Spinal cord (tissue), 10 donors: ENCODE measurements around the gene CELSR1. TPM values are rescaled to one million over a fixed set of nuclear protein-coding genes. Genes with fewer than 3 reads are reported as not detected.

Source experiments
- DNase-seq, 6 donors: peaks; one replicate each; pipeline versions ENCODE4 v3.0.0 to v3.0.0-alpha.2; 2013 to 2015; ENCODE audit warnings: low spot score in 6 of 6, low read depth in 4 of 6
- H3K27ac ChIP-seq: one replicate; pipeline ENCODE4 v1.5.1; 2013; ENCODE audit warnings: low read depth, low read length, control low read depth
- H3K27me3 ChIP-seq: one replicate; pipeline ENCODE4 v1.6.1; 2013; ENCODE audit warnings: low read length; ENCODE audit not compliant: control insufficient read depth, insufficient read depth
- H3K36me3 ChIP-seq: one replicate; pipeline ENCODE4 v1.6.1; 2013; ENCODE audit warnings: low read length; ENCODE audit not compliant: control insufficient read depth, insufficient read depth
- H3K4me1 ChIP-seq: one replicate; pipeline ENCODE4 v1.6.1; 2013; ENCODE audit warnings: low read length; ENCODE audit not compliant: control insufficient read depth, insufficient read depth
- H3K4me3 ChIP-seq: one replicate; pipeline ENCODE4 v1.5.1; 2013; ENCODE audit warnings: low read depth, low read length, control low read depth
- H3K9me3 ChIP-seq: one replicate; pipeline ENCODE4 v1.6.1; 2013; ENCODE audit warnings: low read length; ENCODE audit not compliant: control insufficient read depth, insufficient read depth
- WGBS: methylation state at CpG from one replicate; pipeline ENCODE4 v1.1.5; 2013; ENCODE audit warnings: missing lambda C conversion rate; ENCODE audit not compliant: insufficient coverage; 5-methylcytosine and 5-hydroxymethylcytosine counted together
- polyA plus RNA-seq, 2 donors: library from polyadenylated mRNA; unstranded; fragments of 120-200 nt; gene quantifications; one replicate each; pipeline ENCODE4 v1.2.1, GENCODE V29; 2013; ENCODE audit not compliant: insufficient read length in 2 of 2
- total RNA-seq, 2 donors: library from RNA; depleted of rRNA in 1 of 2; stranded (reverse); fragments of 120-200 nt in 1 of 2; fragments of >200 nt in 1 of 2; gene quantifications; one replicate each; pipeline versions ENCODE4 v1.2.3 to v1.2.4, GENCODE V29; 2013 to 2014
- donor health status: healthy.

Gene CELSR1
- total and polyA plus RNA-seq, 4 donors = 2.9 to 8.2 (median 6.6) TPM

- peaks cover 23% of the 10 kb centered on the region for H3K4me1 ChIP-seq
- H3K4me3 ChIP-seq = no peak overlapping the region
- no peaks in the 10 kb centered on the region for H3K27me3 ChIP-seq
- no peak overlapping the region for H3K27ac ChIP-seq
- H3K36me3 ChIP-seq = peaks cover 10% of the 10 kb centered on the region
- 35% methylated on average over 9 of the region's 11 CpGs for WGBS
- H3K9me3 ChIP-seq = no peaks in the 10 kb centered on the region
- peak in 2 of 6 donors; percentile 65 to 74 for DNase-seq
These were observed 118.6 kb downstream of the CELSR1 start for GRCh38 chr22:46418827-46419226.

GRCh38 chr22:46417769-46418168 lies 119.7 kb downstream of the CELSR1 start:
- 80% methylated on average over 5 of the region's 7 CpGs for WGBS
- H3K4me3 ChIP-seq = no peak overlapping the region
- no peak overlapping the region for H3K27ac ChIP-seq
- H3K36me3 ChIP-seq = peaks cover 7% of the 10 kb centered on the region
- no peaks in the 10 kb centered on the region for H3K27me3 ChIP-seq
- DNase-seq = no peak
- no peaks in the 10 kb centered on the region for H3K9me3 ChIP-seq
- H3K4me1 ChIP-seq = peaks cover 23% of the 10 kb centered on the region

GRCh38 chr22:46416891-46417580 lies 120.4 kb downstream of the CELSR1 start:
- Histone ChIP-seq H3K27ac (no peak overlapping the region), H3K4me3 (no peak overlapping the region), H3K4me1 (peaks cover 23% of the 10 kb centered on the region), H3K27me3 (no peaks in the 10 kb centered on the region), H3K9me3 (no peaks in the 10 kb centered on the region), H3K36me3 (peaks cover 10% of the 10 kb centered on the region)
- 73% methylated on average over 17 of the region's 24 CpGs for WGBS
- no peak for DNase-seq

- Histone ChIP-seq H3K36me3 (peaks cover 10% of the 10 kb centered on the region), H3K27me3 (no peaks in the 10 kb centered on the region), H3K27ac (no peak overlapping the region), H3K4me3 (no peak overlapping the region), H3K9me3 (no peaks in the 10 kb centered on the region), H3K4me1 (peaks cover 23% of the 10 kb centered on the region)
- WGBS = 75% methylated on average over 9 of the region's 14 CpGs
- DNase-seq = peak in 2 of 6 donors; percentile 27 to 41
These were observed 120.9 kb downstream of the CELSR1 start for GRCh38 chr22:46416520-46416871.

- Histone ChIP-seq H3K36me3 (peaks cover 15% of the 10 kb centered on the region), H3K27ac (no peak overlapping the region), H3K4me1 (peaks cover 23% of the 10 kb centered on the region), H3K27me3 (no peaks in the 10 kb centered on the region), H3K9me3 (no peaks in the 10 kb centered on the region), H3K4me3 (no peak overlapping the region)
- 38% methylated on average over 25 of the region's 30 CpGs for WGBS
- peak in 2 of 6 donors; percentile 52 to 79 for DNase-seq
These were observed 121.5 kb downstream of the CELSR1 start for GRCh38 chr22:46415776-46416519.

GRCh38 chr22:46414704-46415103 lies 122.7 kb downstream of the CELSR1 start:
- Histone ChIP-seq H3K36me3 (peaks cover 27% of the 10 kb centered on the region), H3K9me3 (no peaks in the 10 kb centered on the region), H3K4me1 (peaks cover 23% of the 10 kb centered on the region), H3K27ac (no peak overlapping the region), H3K27me3 (no peaks in the 10 kb centered on the region), H3K4me3 (no peak overlapping the region)
- 92% methylated on average over 16 of the region's 19 CpGs for WGBS
- no peak for DNase-seq

GRCh38 chr22:46413725-46414379 lies 123.6 kb downstream of the CELSR1 start:
- peak in 1 of 6 donors; percentile 12 for DNase-seq
- Histone ChIP-seq H3K9me3 (no peaks in the 10 kb centered on the region), H3K36me3 (peaks cover 35% of the 10 kb centered on the region), H3K4me1 (peaks cover 16% of the 10 kb centered on the region), H3K27ac (no peak overlapping the region), H3K4me3 (no peak overlapping the region), H3K27me3 (no peaks in the 10 kb centered on the region)
- WGBS = 77% methylated on average over 18 of the region's 23 CpGs

GRCh38 chr22:46411347-46411746 lies 126.1 kb downstream of the CELSR1 start:
- H3K27ac ChIP-seq = no peak overlapping the region
- H3K4me3 ChIP-seq = no peak overlapping the region
- H3K9me3 ChIP-seq = no peaks in the 10 kb centered on the region
- H3K36me3 ChIP-seq = peaks cover 36% of the 10 kb centered on the region
- 90% methylated on average over 11 of the region's 13 CpGs for WGBS
- H3K4me1 ChIP-seq = peaks cover 13% of the 10 kb centered on the region
- DNase-seq = no peak
- H3K27me3 ChIP-seq = no peaks in the 10 kb centered on the region

- DNase-seq = no peak
- peaks cover 13% of the 10 kb centered on the region for H3K4me1 ChIP-seq
- no peaks in the 10 kb centered on the region for H3K9me3 ChIP-seq
- H3K36me3 ChIP-seq = peaks cover 33% of the 10 kb centered on the region
- H3K27ac ChIP-seq = no peak overlapping the region
- 93% methylated on average over 27 of the region's 28 CpGs for WGBS
- no peak overlapping the region for H3K4me3 ChIP-seq
- H3K27me3 ChIP-seq = no peaks in the 10 kb centered on the region
These were observed 127.1 kb downstream of the CELSR1 start for GRCh38 chr22:46410291-46410808.
